HEK293T (cell line): Measurements from ENCODE around the gene ENTPD1.

Experiments used
- CTCF ChIA-PET: fragments of 350-600 bp; formaldehyde crosslinking; extraction: SDS; loops from one replicate; lab custom pipeline; 2021; ENCODE audit warnings: antibody characterized with exemption, inconsistent platforms; lab: Yijun Ruan, JAX
- POLR2A ChIA-PET: fragments of 350-600 bp; formaldehyde crosslinking; extraction: SDS; loops from one replicate; lab custom pipeline; 2020; ENCODE audit warnings: antibody characterized with exemption, inconsistent platforms; lab: Yijun Ruan, JAX
- DNase-seq: peaks from one replicate; pipeline ENCODE4 v3.0.0; 2012; ENCODE audit warnings: mixed read lengths; ENCODE audit errors: extremely low spot score
- ARNT ChIP-seq: fragments of 450-650 bp; IDR thresholded peaks from 2 replicates; pipeline ENCODE4 v1.6.1; 2017; ENCODE audit warnings: mild to moderate bottlenecking
- BHLHE40 ChIP-seq: fragments of 450-650 bp; IDR thresholded peaks from 2 replicates; pipeline ENCODE4 v1.6.1; 2016; ENCODE audit warnings: mild to moderate bottlenecking, moderate library complexity, borderline replicate concordance
- CTBP1 ChIP-seq: fragments of 450-650 bp; IDR thresholded peaks from 2 replicates; pipeline ENCODE4 v1.6.1; 2016; ENCODE audit warnings: borderline replicate concordance
- ELF4 ChIP-seq: fragments of 450-650 bp; IDR thresholded peaks from 2 replicates; pipeline ENCODE4 v1.6.1; 2017; ENCODE audit warnings: antibody characterized with exemption
- FOXA1 ChIP-seq: fragments of 450-650 bp; IDR thresholded peaks from 2 replicates; pipeline ENCODE4 v1.6.1; 2016; ENCODE audit warnings: mild to moderate bottlenecking
- FOXK2 ChIP-seq: fragments of 450-650 bp; IDR thresholded peaks from 2 replicates; pipeline ENCODE4 v1.6.1; 2016; ENCODE audit warnings: mild to moderate bottlenecking
- FOXM1 ChIP-seq: fragments of 450-650 bp; IDR thresholded peaks from 2 replicates; pipeline ENCODE4 v1.6.1; 2017; ENCODE audit warnings: mild to moderate bottlenecking, borderline replicate concordance
- HDGF ChIP-seq: fragments of 450-650 bp; IDR thresholded peaks from 2 replicates; pipeline ENCODE4 v1.6.1; 2017; ENCODE audit warnings: antibody characterized with exemption, borderline replicate concordance
- L3MBTL2 ChIP-seq: fragments of 450-650 bp; conservative IDR thresholded peaks from 2 replicates; pipeline ENCODE4 v1.6.1; 2016; ENCODE audit warnings: mild to moderate bottlenecking
- LEF1 ChIP-seq: fragments of 450-650 bp; IDR thresholded peaks from 2 replicates; pipeline ENCODE4 v1.6.1; 2017; ENCODE audit warnings: mild to moderate bottlenecking, borderline replicate concordance
- NFRKB ChIP-seq: fragments of 450-650 bp; IDR thresholded peaks from 2 replicates; pipeline ENCODE4 v1.6.1; 2016; ENCODE audit warnings: mild to moderate bottlenecking, moderate library complexity
- PKNOX1 ChIP-seq: fragments of 450-650 bp; IDR thresholded peaks from 2 replicates; pipeline ENCODE4 v1.6.1; 2016
- SP1 ChIP-seq: fragments of 450-650 bp; IDR thresholded peaks from 2 replicates; pipeline ENCODE4 v1.6.1; 2017
- SUZ12 ChIP-seq: fragments of 450-650 bp; IDR thresholded peaks from 2 replicates; pipeline ENCODE4 v1.6.1; 2016; ENCODE audit warnings: mild to moderate bottlenecking
- TARDBP ChIP-seq: fragments of 450-650 bp; IDR thresholded peaks from 2 replicates; pipeline ENCODE4 v1.6.1; 2016
- ZNF384 ChIP-seq: fragments of 450-650 bp; IDR thresholded peaks from 2 replicates; pipeline ENCODE4 v1.6.1; 2016

The ENTPD1 gene

GRCh38 chr10:95821720-95822119, 65.8 kb downstream of the ENTPD1 start:
- POLR2A ChIA-PET = no interaction called here
- CTCF ChIA-PET = no interaction called here
- DNase-seq = no peak
- no peak for TF ChIP-seq TARDBP
- TF ChIP-seq FOXA1 = no peak
- no peak for TF ChIP-seq HDGF
- TF ChIP-seq PKNOX1 = no peak
- TF ChIP-seq FOXK2 = no peak
- no peak for TF ChIP-seq ZNF384
- TF ChIP-seq SP1 = no peak
- no peak for TF ChIP-seq SUZ12
- TF ChIP-seq FOXM1 = no peak
- TF ChIP-seq ELF4 = no peak
- no peak for TF ChIP-seq L3MBTL2
- no peak for TF ChIP-seq CTBP1
- no peak for TF ChIP-seq ARNT

- TF ChIP-seq FOXA1 (no peak), SP1 (no peak), HDGF (no peak), L3MBTL2 (no peak), PKNOX1 (no peak), SUZ12 (no peak), ZNF384 (no peak), BHLHE40 (no peak), TARDBP (no peak), CTBP1 (no peak), FOXK2 (no peak), FOXM1 (no peak)
- ChIA-PET POLR2A (no interaction called here), CTCF (interaction anchor here (0.6 to 1.3 kb wide), 2 partner anchors 12 to 135 kb away, joined by 3 to 4 read pairs; no protein-coding TSS in a partner anchor)
- DNase-seq = no peak
These were observed 74.1 kb downstream of the ENTPD1 start for GRCh38 chr10:95830044-95830443.

GRCh38 chr10:95831076-95831475, 75.1 kb downstream of the ENTPD1 start:
- POLR2A ChIA-PET = no interaction called here
- no peak for DNase-seq
- CTCF ChIA-PET = interaction anchor here (1.5 kb wide), 1 partner anchor 11 kb away, joined by 3 read pairs; no protein-coding TSS in a partner anchor
- TF ChIP-seq LEF1 = no peak
- no peak for TF ChIP-seq TARDBP
- TF ChIP-seq SUZ12 = no peak
- no peak for TF ChIP-seq BHLHE40
- TF ChIP-seq FOXK2 = no peak
- no peak for TF ChIP-seq ELF4
- no peak for TF ChIP-seq FOXA1
- no peak for TF ChIP-seq FOXM1
- TF ChIP-seq ZNF384 = no peak
- TF ChIP-seq L3MBTL2 = no peak
- no peak for TF ChIP-seq NFRKB
- no peak for TF ChIP-seq HDGF
- TF ChIP-seq ARNT = no peak
- TF ChIP-seq CTBP1 = no peak
- no peak for TF ChIP-seq SP1
- TF ChIP-seq PKNOX1 = no peak

GRCh38 chr10:95831515-95831914, 75.6 kb downstream of the ENTPD1 start:
- CTCF ChIA-PET = interaction anchor here (1.5 kb wide), 1 partner anchor 10 kb away, joined by 3 read pairs; no protein-coding TSS in a partner anchor
- TF ChIP-seq ZNF384 (no peak), LEF1 (no peak), ELF4 (no peak), TARDBP (no peak), L3MBTL2 (no peak), HDGF (no peak), FOXA1 (no peak), SP1 (no peak), BHLHE40 (no peak), NFRKB (no peak), ARNT (no peak), PKNOX1 (no peak), FOXM1 (no peak), CTBP1 (no peak), FOXK2 (no peak), SUZ12 (no peak)
- POLR2A ChIA-PET = no interaction called here
- no peak for DNase-seq

GRCh38 chr10:95832216-95833041, 76.5 kb downstream of the ENTPD1 start:
- CTCF ChIA-PET = interaction anchor here (1.5 kb wide), 1 partner anchor 9 kb away, joined by 3 read pairs; no protein-coding TSS in a partner anchor
- TF ChIP-seq FOXM1 (no peak), L3MBTL2 (no peak), CTBP1 (no peak), SUZ12 (no peak), SP1 (no peak), NFRKB (no peak), HDGF (no peak), FOXA1 (no peak), ELF4 (no peak), FOXK2 (no peak), ARNT (no peak), ZNF384 (no peak), LEF1 (no peak), TARDBP (no peak), PKNOX1 (no peak), BHLHE40 (no peak)
- no peak for DNase-seq
- POLR2A ChIA-PET = no interaction called here
